ENCODE measurements around the gene TNS1.

GRCh38 chr2:217877866-217878265, 124.9 kb downstream of the TNS1 start:
- no peak for TF ChIP-seq CTCF (IDR thresholded peaks at IDR 0.05)
- TF ChIP-seq EZH2 (IDR thresholded peaks at IDR 0.05; ENCODE audit: borderline replicate concordance, insufficient read depth, low read depth, low read length, poor library complexity, severe bottlenecking): no peak

Measured in B cell (primary cell).